LNCaP clone FGC (cell line): ENCODE results near the gene PALB2.
A peak's percentile ranks its signal among the peaks of the same experiment; 100 is the strongest.
"Not testable (repeated sequence)": the region's sequence is repeated elsewhere in the genome, so short reads cannot be mapped to it uniquely, and the experiment has no call there.

Experiments
- DNase-seq: peaks from one replicate; pipeline ENCODE4 v3.0.0-alpha.2; 2011; ENCODE audit warnings: low read depth
- H3K4me3 ChIP-seq: 2 replicates; pipeline ENCODE4 v1.5.1; 2011; ENCODE audit warnings: mild to moderate bottlenecking, low read depth, low read length, control low read depth
- CTCF ChIP-seq: IDR thresholded peaks from 2 replicates; pipeline ENCODE4 v1.5.1; 2012; ENCODE audit warnings: mild to moderate bottlenecking; ENCODE audit not compliant: control insufficient read depth, insufficient read depth; ENCODE audit errors: extremely low read depth

The PALB2 gene

GRCh38 chr16:23642246-23642774 lies 1.2 kb upstream of the PALB2 start:
- H3K4me3 ChIP-seq = peak overlapping the region; percentile 100
- TF ChIP-seq CTCF = no peak
- no peak for DNase-seq

GRCh38 chr16:23640615-23640930 lies 537 bp downstream of the PALB2 start:
- no peak for DNase-seq
- H3K4me3 ChIP-seq = peak overlapping the region; percentile 100
- TF ChIP-seq CTCF = no peak

- no peak overlapping the region for H3K4me3 ChIP-seq
- DNase-seq = no peak
These were observed 5.2 kb downstream of the PALB2 start for GRCh38 chr16:23635958-23636357.

GRCh38 chr16:23634461-23635036 lies 6.6 kb downstream of the PALB2 start:
- DNase-seq = no peak
- no peak overlapping the region for H3K4me3 ChIP-seq
- no peak for TF ChIP-seq CTCF

More at GRCh38 chr16:23635958-23636357, 5.2 kb downstream of the PALB2 start:
- no peak for TF ChIP-seq CTCF

GRCh38 chr16:23631874-23632273 lies 9.2 kb downstream of the PALB2 start:
- not testable (repeated sequence) for DNase-seq

GRCh38 chr16:23629516-23629915 lies 11.6 kb downstream of the PALB2 start:
- DNase-seq = no peak
- no peak for TF ChIP-seq CTCF
- no peak overlapping the region for H3K4me3 ChIP-seq

More at GRCh38 chr16:23631874-23632273, 9.2 kb downstream of the PALB2 start:
- not testable (repeated sequence) for H3K4me3 ChIP-seq

GRCh38 chr16:23624092-23624491 lies 17.0 kb downstream of the PALB2 start:
- no peak for TF ChIP-seq CTCF
- no peak for DNase-seq
- H3K4me3 ChIP-seq = no peak overlapping the region

- no peak for TF ChIP-seq CTCF
- no peak for DNase-seq
- no peak overlapping the region for H3K4me3 ChIP-seq
These were observed 25.3 kb downstream of the PALB2 start for GRCh38 chr16:23615805-23616204.
